Thyroid gland (tissue), 4 donors: ENCODE measurements around the gene TMEM242.

ENCODE experiments used
- CTCF ChIP-seq, 6 experiments: fragments of 200-600 bp in 3 of 6; fragments of 450-650 bp in 3 of 6; sonication (generic) in 3 of 6; IDR thresholded peaks; one replicate each; pipeline ENCODE4 v1.5.1; 2016 to 2019; ENCODE audit warnings: antibody characterized with exemption in 6 of 6, mild to moderate bottlenecking in 2 of 6, inconsistent platforms in 1 of 6, moderate library complexity in 1 of 6
- POLR2A ChIP-seq, 2 donors: fragments of 450-650 bp; IDR thresholded peaks; one replicate each; pipeline ENCODE4 v1.6.1; 2017; ENCODE audit warnings: antibody characterized with exemption in 2 of 2, mild to moderate bottlenecking in 2 of 2, moderate library complexity in 1 of 2

GRCh38 chr6:157248264-157248663, 75.1 kb downstream of the TMEM242 start:
- no peak for TF ChIP-seq POLR2A (IDR thresholded peaks at IDR 0.05)
- TF ChIP-seq CTCF (IDR thresholded peaks at IDR 0.05), result no peak
